DND-41 (cell line): Measurements from ENCODE around the gene STON2.

ENCODE experiments used
- EZH2 ChIP-seq: IDR thresholded peaks from 3 replicates; pipeline ENCODE4 v1.6.1; 2012; ENCODE audit warnings: borderline replicate concordance, low read depth, mild to moderate bottlenecking, moderate library complexity, low read length, inconsistent platforms; ENCODE audit not compliant: severe bottlenecking
- TF ChIP-seq, protein P1 (sequence below): IDR thresholded peaks from 2 replicates; pipeline ENCODE4 v1.5.1; 2012; ENCODE audit warnings: borderline replicate concordance, low read length, moderate library complexity, mild to moderate bottlenecking; ENCODE audit not compliant: poor library complexity, severe bottlenecking; ENCODE audit errors: extremely low read depth

GRCh38 chr14:81275305-81276072, 124.6 kb downstream of the STON2 start:
- no peak for TF ChIP-seq EZH2
- TF ChIP-seq, protein P1, sequence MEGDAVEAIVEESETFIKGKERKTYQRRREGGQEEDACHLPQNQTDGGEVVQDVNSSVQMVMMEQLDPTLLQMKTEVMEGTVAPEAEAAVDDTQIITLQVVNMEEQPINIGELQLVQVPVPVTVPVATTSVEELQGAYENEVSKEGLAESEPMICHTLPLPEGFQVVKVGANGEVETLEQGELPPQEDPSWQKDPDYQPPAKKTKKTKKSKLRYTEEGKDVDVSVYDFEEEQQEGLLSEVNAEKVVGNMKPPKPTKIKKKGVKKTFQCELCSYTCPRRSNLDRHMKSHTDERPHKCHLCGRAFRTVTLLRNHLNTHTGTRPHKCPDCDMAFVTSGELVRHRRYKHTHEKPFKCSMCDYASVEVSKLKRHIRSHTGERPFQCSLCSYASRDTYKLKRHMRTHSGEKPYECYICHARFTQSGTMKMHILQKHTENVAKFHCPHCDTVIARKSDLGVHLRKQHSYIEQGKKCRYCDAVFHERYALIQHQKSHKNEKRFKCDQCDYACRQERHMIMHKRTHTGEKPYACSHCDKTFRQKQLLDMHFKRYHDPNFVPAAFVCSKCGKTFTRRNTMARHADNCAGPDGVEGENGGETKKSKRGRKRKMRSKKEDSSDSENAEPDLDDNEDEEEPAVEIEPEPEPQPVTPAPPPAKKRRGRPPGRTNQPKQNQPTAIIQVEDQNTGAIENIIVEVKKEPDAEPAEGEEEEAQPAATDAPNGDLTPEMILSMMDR, result no peak
